Neural crest cell (in vitro differentiated cells): ENCODE results near the gene EXOC7. TPM values are rescaled to one million over a fixed set of nuclear protein-coding genes. Genes with fewer than 3 reads are reported as not detected.

Experiments
- DNase-seq: peaks from one replicate; pipeline ENCODE4 v3.0.0; 2021; ENCODE audit warnings: low read depth, mixed read lengths, low spot score
- H3K27ac Mint-ChIP-seq: one replicate; pipeline ENCODE4 v1.8.0; 2021; ENCODE audit warnings: mild to moderate bottlenecking, mixed read lengths; ENCODE audit not compliant: unreplicated experiment
- H3K27me3 Mint-ChIP-seq: 2 replicates; pipeline ENCODE4 v1.8.0; 2021; ENCODE audit warnings: low read depth, mild to moderate bottlenecking, mixed read lengths
- H3K36me3 Mint-ChIP-seq: 2 replicates; pipeline ENCODE4 v1.8.0; 2021; ENCODE audit warnings: low read depth, mild to moderate bottlenecking, mixed read lengths
- H3K4me1 Mint-ChIP-seq: 2 replicates; pipeline ENCODE4 v1.8.0; 2021; ENCODE audit warnings: mixed read lengths
- H3K4me3 Mint-ChIP-seq: one replicate; pipeline ENCODE4 v1.8.0; 2021; ENCODE audit warnings: mild to moderate bottlenecking, mixed read lengths
- H3K9me3 Mint-ChIP-seq: 2 replicates; pipeline ENCODE4 v1.8.0; 2021; ENCODE audit warnings: mixed read lengths
- total RNA-seq: library from RNA; stranded (reverse); gene quantifications from 2 replicates; pipeline ENCODE4 v1.2.1, GENCODE V29; 2021
- TF ChIP-seq, protein P1 (sequence below): fragments of 200-600 bp; sonication (generic); conservative IDR thresholded peaks from 2 replicates; pipeline ENCODE4 v1.5.0; 2021; ENCODE audit warnings: antibody characterized with exemption, mild to moderate bottlenecking

EXOC7 gene
- total RNA-seq, 1 donor from 2014 or later, result 195 TPM

DNA sequence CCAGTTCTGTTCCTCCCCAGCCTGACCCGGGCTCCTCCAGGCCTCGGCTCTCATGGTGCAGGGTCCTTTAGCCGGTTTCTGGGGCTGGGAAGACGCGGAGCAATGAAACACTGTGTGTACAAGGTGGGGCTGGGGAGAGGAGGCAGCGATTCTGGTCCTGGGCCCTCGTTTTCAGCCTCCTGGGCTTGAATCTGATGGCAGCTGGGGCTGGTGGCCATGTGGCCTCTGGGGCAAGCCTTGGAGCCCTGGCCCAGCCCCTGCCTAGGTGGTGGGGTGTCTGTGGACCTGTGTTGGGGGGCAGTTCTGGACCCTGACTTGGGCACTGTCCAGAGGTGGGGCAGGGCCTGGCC, 33.4 kb upstream of the EXOC7 start:
- peak overlapping the region; percentile 41 for H3K4me3 Mint-ChIP-seq
- H3K36me3 Mint-ChIP-seq, result no peaks in the 10 kb centered on the region
- peaks cover 46% of the 10 kb centered on the region for H3K4me1 Mint-ChIP-seq
- H3K27ac Mint-ChIP-seq, result no peak overlapping the region
- H3K9me3 Mint-ChIP-seq, result no peaks in the 10 kb centered on the region
- DNase-seq, result no peak
- H3K27me3 Mint-ChIP-seq, result peaks cover 68% of the 10 kb centered on the region
- TF ChIP-seq, protein P1, sequence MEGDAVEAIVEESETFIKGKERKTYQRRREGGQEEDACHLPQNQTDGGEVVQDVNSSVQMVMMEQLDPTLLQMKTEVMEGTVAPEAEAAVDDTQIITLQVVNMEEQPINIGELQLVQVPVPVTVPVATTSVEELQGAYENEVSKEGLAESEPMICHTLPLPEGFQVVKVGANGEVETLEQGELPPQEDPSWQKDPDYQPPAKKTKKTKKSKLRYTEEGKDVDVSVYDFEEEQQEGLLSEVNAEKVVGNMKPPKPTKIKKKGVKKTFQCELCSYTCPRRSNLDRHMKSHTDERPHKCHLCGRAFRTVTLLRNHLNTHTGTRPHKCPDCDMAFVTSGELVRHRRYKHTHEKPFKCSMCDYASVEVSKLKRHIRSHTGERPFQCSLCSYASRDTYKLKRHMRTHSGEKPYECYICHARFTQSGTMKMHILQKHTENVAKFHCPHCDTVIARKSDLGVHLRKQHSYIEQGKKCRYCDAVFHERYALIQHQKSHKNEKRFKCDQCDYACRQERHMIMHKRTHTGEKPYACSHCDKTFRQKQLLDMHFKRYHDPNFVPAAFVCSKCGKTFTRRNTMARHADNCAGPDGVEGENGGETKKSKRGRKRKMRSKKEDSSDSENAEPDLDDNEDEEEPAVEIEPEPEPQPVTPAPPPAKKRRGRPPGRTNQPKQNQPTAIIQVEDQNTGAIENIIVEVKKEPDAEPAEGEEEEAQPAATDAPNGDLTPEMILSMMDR, result no peak

DNA sequence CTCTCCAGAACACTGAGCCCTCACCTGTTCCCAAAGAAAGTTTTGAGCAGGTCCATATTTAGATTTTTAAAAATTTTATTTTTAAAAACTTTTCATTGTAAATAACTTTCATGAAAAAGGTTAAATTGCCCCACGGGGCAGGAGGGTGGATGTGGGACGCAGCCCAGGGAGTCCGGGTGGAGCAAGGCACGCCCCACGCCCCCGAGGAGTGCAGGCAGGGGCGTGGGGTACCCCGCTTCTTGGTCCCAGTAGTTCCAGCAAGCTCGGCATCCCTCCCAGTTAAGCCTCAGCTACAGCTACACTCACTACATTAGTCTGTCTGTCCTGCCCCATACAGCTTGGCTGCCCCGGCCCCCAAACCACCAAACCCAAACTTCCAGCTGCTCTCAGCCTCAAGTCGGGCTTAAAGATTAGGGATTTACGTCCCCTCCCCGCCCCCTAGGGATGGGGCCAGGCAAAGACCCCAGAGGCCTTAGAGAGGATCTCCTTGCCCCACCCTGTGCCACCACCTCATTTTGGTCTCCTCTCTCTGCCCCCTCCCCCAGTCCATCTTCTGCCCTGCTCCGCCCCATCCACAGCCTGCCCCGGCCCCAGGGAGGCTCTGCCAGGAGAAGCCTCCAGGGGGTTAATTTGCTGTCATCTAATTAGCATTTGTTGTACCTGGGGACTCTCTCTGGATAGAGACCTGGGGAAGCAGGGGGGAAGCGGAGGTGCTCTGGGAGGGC, 32.9 kb upstream of the EXOC7 start:
- peak overlapping the region; percentile 41 for H3K4me3 Mint-ChIP-seq
- no peaks in the 10 kb centered on the region for H3K36me3 Mint-ChIP-seq
- TF ChIP-seq, protein P1, result no peak
- DNase-seq, result no peak
- H3K27me3 Mint-ChIP-seq, result peaks cover 66% of the 10 kb centered on the region
- H3K27ac Mint-ChIP-seq, result no peak overlapping the region
- no peaks in the 10 kb centered on the region for H3K9me3 Mint-ChIP-seq
- H3K4me1 Mint-ChIP-seq, result peaks cover 41% of the 10 kb centered on the region

DNA sequence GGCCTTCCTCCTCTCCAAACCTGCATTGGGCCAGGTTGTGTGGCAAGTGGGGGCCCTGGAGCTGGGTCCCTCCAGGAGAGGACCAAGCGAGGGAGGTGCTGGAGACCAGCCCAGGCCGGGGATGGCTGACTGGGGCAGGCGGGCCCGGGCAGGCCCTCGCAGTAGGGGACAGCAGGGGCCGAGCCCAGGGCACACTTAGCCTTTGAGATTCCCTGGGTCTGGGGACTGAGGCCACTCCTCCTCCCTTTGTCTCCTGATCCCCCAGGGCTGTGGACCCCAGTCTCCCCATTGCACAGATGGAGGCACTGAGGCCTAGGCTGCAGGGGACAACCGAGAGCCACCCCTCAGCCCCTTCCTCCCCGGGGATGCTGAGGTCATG, 32.2 kb upstream of the EXOC7 start:
- H3K27ac Mint-ChIP-seq, result no peak overlapping the region
- no peaks in the 10 kb centered on the region for H3K36me3 Mint-ChIP-seq
- H3K9me3 Mint-ChIP-seq, result no peaks in the 10 kb centered on the region
- H3K4me3 Mint-ChIP-seq, result no peak overlapping the region
- H3K27me3 Mint-ChIP-seq, result peaks cover 66% of the 10 kb centered on the region
- no peak for DNase-seq
- peaks cover 39% of the 10 kb centered on the region for H3K4me1 Mint-ChIP-seq
- TF ChIP-seq, protein P1, result no peak

DNA sequence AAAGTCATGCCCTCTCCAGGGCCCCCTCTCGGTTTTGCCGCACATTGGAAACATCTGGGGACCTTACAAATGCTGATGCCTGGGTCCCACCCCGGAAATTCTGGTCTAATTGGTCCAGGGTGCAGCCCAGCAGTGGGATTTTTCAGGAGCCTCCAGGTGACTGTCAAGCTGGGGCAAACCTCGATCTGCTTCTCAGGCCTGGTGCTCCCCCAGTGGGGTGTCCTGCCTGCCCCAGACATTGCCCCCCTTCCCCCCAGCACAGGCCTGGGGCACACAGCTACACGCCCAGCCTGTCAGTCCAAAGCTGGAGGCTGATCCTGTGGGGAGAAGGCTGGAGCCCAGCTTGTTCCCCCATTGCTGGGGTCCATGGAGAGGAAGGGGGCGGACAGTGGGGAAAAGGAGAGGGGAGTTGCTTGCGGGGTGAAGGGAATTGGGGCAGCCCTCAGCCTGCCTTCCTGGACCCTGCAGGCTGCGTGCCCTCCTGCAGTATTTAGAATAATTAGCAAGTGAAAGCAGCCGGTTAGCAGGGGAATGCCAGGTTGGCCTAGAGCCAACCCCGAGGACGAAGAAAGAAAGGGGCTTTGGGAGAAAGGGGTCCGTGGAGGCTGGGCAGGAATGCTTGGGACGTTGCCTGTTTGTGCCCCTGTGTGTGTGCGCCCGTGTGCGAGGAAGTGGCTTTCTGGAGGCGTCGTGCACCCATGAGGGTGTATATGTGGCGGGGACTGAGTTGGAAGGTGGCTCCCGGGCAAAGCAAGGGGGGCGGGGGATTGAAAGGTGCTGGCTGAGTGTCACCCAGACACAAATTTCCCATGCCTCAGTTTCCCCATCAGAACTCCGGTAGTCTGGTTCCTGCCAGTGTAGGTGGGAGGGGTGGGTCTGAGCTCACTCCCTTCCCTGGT, 31.6 kb upstream of the EXOC7 start:
- H3K4me1 Mint-ChIP-seq, result peaks cover 35% of the 10 kb centered on the region
- H3K36me3 Mint-ChIP-seq, result no peaks in the 10 kb centered on the region
- TF ChIP-seq, protein P1, result no peak
- no peak for DNase-seq
- H3K4me3 Mint-ChIP-seq, result peak overlapping the region; percentile 64
- no peaks in the 10 kb centered on the region for H3K9me3 Mint-ChIP-seq
- H3K27ac Mint-ChIP-seq, result no peak overlapping the region
- peaks cover 65% of the 10 kb centered on the region for H3K27me3 Mint-ChIP-seq

DNA sequence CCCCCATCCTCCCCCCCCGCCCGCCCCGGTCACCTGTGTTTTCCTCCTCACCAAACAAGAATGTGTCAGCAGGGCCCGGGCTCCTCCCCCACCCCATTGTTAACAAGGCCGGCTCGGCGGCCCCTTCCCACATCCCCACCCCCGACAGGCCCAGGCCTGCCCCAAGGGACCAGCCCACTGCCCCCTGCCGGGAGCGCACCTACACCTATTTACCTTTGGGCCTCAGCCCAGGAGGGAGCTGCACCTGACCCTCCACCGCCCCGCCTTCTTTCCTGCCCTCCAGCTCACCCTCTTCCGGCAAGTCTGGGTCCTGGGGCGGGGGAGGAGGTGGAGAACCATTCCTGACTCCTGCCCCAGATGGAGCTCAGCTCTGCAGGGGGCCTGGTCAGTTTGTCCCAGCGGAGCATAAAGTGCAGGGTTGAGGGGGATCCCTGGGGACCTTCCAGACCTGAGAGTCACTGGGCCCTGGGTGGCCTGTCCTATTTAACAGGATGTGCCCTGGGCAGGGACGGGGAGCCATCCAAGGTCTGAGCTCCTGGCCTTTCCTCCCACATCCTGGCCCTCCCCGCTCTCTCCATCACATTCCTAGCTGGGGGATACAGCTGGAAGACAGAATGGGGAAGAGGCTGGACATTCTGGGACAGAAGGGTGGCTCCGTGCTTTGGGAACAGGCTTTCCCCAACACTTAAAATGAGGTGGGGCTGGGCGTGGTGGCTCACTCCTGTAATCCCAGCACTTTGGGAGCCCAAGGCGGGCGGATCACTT, 29.2 kb upstream of the EXOC7 start:
- peaks cover 15% of the 10 kb centered on the region for H3K4me1 Mint-ChIP-seq
- peaks cover 43% of the 10 kb centered on the region for H3K27me3 Mint-ChIP-seq
- H3K4me3 Mint-ChIP-seq, result no peak overlapping the region

More for the DNA sequence above, 29.2 kb upstream of the EXOC7 start:
- Mint-ChIP-seq H3K27ac (no peak overlapping the region), H3K36me3 (no peaks in the 10 kb centered on the region), H3K9me3 (no peaks in the 10 kb centered on the region)
- DNase-seq, result no peak
- TF ChIP-seq, protein P1, result no peak
